HG03558 (cell line): Measurements from ENCODE around the gene ALDH16A1.
A peak's percentile ranks its signal among the peaks of the same experiment; 100 is the strongest.

Experiments
- ATAC-seq: cut with Tn5 transposase; IDR thresholded peaks from one replicate; pipeline ENCODE4 v1.9.1; 2021; ENCODE audit warnings: moderate number of reproducible peaks; ENCODE audit not compliant: unreplicated experiment; ENCODE audit errors: extremely low read depth

The ALDH16A1 gene

DNA sequence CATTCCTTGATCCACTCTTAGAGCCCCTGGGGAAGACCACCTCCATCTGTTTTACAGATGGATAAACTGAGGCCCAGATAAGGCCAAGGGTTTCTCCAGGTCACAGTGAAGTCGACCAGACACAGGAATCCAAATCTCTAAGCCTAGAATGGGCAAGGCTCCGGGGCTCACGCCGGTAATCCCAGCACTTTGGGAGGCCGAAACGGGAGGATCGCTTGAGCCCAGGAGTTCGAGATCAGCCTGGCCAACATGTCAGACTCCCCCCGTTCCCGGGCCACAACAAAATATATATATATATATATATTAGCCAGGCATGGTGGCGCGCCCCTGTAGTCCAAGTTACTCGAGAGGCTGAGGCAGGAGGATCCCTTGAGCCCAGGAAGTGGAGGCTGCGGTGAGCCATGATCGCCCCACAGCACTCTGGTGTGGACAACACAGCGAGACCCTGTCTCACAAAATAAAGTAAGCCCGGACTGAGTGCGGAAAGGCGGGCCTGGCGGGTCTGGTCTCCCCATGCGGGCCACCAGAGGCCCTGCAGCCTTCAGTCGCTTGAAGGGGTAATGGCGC lies 33.8 kb downstream of the ALDH16A1 start:
- ATAC-seq, result no peak

DNA sequence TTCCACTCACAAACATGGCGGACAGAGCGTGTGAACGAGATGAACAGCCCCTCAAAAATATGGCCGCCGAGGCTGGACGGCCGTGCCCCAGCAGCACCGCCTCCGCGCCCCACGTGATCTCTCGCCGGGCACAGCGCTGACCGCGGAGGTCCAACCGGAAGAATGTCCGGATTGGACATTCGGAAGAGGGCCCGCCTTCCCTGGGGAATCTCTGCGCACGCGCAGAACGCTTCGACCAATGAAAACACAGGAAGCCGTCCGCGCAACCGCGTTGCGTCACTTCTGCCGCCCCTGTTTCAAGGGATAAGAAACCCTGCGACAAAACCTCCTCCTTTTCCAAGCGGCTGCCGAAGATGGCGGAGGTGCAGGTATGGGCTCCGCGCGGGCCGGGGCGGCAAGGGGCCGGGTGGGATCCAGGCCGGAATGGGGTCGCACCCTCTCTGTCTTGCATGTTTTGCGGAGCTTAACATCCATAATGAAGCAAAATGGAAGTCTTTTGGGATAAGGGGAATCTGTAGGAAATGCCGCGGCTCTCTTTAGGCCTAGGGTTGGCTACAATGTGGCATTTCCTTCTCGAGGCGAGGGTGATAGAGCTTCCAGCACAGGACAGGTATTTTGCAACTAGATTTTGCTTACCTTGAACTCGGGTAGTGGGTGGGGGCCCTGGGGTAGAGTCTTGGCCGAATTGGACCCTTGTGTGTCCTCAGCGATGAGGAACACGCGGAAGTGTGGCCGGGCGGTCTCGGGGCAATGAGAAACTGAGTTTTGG lies 34.4 kb downstream of the ALDH16A1 start, which contains the start of gene RPL13A:
Gene RPL13A (plus strand): TSS at position 332 of the 769 bp plus-strand sequence. CDS start 22 bp downstream, at position 354.
- ATAC-seq, result peak; percentile 69

DNA sequence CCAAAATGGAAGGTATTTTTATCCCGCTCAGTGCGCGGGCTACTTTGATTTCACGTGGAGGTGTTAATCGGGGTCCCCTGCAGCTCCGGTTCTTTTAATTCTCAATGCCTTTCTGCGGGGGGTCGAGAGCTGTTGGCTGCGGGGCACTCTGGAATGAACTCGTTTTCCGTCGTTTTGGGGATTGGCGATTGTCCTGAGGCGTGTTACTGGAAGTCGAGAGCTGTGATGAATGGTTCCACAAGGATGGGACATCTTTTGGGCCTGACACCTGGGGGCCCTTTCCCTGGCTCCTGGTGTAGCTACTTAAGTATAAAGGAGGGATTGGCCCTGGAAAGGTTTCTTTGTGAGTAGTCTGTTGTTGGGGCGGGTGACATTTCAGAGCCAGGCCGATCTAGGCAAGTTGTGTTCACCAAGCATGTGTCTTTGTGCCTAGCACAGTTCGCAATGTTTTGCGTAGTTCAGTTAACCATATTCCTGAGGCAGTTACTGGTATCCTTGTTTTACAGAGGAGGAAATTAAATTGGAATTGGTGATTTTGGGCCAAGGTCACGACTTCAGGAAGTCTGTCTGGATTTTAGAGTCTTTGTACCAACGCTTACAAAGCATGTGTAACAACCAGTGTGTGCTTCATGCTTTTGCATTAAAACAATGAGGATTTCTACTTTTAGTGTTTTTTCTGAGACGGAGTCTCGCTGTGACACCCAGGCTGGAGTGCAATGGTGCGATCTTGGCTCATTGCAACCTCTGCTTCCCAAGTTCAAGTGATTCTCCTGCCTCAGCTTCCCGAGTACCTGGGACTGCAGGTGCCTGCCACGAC lies 35.2 kb downstream of the ALDH16A1 start:
- no peak for ATAC-seq

DNA sequence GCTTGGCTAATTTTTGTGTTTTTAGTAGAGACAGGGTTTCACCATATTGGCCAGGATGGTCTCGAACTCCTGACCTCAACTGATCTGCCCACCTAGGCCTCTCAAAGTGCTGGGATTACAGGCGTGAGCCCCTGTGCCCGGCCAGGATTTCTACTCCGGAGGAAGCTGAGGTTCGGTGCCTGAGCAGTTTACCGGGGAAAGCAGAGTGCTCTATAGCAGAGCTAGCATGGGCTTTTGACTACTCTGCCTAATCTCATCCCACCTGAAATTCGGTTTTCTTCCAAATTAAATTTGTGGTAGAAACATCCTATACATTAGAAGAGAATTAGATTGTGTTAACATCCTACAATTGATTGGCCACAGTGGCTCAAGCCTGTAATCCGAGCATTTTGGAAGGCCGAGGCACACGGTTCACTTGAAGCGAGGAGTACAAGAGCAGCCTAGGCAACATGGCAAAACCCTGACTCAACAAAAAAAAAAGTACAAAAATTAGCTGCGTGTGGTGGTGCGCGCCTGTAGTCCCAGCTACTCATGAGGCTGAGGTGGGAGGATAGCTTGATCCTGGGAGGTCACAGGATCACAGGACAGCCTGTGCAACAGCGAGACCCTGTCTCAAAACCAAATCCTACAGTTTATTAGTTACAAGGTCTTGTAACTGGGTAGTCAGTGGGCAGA lies 36.0 kb downstream of the ALDH16A1 start:
- no peak for ATAC-seq

DNA sequence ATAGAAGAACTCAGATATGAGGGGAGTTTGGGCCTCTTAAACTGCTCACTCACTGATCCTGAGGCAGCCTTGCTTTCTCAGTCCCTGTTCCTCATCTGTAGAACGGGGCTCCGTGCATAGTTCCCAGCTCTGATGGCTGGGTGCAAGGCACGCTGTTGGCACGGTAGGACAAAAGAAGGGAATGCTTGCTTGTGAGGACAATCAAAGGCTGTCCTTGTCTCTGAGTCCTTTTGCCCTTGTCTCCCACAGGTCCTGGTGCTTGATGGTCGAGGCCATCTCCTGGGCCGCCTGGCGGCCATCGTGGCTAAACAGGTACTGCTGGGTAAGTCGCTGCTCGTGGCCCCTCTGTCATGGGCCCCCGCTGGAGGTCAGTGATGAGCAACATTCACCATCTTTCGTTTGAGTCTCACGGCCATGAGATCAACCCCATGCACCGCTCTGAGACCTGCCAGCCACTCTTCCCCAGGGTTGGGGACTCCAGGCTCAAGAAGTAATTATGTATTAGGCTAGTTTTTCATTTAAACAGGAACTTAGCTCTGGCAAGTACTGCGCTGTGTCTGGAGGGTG lies 36.7 kb downstream of the ALDH16A1 start:
- ATAC-seq, result no peak

DNA sequence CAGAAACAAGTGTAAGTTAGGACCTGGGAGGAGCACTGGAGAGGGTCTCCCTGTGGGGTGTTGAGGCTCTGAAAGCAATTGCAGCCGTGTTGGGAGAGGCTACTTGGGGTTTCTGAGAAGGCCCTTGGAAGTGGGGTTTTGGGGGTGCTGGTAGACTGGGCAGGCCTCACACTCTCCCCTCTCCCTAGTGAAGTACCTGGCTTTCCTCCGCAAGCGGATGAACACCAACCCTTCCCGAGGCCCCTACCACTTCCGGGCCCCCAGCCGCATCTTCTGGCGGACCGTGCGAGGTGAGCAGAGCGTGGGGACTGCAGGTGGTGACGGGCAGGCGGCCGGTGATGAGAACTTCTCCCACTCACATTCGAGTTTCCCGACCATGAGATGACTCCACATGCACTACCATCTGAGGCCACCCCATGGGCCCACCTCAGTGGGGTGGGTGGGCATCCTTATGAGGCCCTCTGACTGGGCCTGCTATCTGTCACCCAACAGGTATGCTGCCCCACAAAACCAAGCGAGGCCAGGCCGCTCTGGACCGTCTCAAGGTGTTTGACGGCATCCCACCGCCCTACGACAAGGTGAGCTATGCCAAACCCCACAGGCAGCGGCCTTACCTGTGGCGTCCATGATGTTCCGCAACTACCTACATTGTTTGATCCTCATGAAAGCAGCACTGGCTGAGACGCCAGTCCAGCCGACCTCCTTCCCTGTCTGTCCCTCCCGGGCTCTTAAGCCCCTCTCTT lies 37.4 kb downstream of the ALDH16A1 start:
- no peak for ATAC-seq

DNA sequence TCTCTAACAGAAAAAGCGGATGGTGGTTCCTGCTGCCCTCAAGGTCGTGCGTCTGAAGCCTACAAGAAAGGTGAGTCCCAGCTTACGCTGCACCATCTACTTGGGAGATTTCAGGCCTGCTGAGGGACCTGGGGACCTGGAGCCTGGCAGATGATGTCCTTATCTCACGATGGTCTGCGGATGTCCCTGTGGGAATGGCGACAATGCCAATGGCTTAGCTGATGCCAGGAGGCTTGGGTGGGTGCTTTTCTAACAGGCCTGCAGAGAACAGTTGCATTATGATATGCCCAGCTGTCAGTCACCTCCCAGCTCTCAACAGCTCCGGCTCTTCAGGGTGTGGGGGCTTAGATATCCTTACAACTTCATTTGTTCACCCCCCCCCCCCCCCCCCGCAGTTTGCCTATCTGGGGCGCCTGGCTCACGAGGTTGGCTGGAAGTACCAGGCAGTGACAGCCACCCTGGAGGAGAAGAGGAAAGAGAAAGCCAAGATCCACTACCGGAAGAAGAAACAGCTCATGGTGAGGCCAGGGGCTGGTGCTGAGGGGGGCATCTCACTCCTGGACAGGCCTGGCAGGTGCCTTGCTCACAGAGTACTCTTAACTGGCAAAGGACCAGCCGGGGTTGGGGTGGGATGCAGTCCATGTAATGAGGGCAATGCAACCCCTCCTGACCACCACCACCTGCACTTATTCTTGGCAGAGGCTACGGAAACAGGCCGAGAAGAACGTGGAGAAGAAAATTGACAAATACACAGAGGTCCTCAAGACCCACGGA lies 38.2 kb downstream of the ALDH16A1 start:
- ATAC-seq, result no peak

DNA sequence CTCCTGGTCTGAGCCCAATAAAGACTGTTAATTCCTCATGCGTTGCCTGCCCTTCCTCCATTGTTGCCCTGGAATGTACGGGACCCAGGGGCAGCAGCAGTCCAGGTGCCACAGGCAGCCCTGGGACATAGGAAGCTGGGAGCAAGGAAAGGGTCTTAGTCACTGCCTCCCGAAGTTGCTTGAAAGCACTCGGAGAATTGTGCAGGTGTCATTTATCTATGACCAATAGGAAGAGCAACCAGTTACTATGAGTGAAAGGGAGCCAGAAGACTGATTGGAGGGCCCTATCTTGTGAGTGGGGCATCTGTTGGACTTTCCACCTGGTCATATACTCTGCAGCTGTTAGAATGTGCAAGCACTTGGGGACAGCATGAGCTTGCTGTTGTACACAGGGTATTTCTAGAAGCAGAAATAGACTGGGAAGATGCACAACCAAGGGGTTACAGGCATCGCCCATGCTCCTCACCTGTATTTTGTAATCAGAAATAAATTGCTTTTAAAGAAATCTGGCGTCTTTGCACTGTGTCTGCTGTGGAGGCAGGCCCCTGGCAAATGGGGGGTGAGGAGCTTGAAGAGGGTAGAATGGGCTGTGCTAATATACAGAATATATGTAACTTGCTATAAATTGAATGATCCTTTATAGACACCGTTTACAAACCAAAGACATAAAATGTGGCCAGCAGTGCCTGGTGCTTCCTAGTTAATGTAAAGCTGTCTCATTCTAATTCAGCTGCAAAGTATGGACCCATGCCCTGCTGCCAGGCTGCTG lies 39.0 kb downstream of the ALDH16A1 start:
- no peak for ATAC-seq

DNA sequence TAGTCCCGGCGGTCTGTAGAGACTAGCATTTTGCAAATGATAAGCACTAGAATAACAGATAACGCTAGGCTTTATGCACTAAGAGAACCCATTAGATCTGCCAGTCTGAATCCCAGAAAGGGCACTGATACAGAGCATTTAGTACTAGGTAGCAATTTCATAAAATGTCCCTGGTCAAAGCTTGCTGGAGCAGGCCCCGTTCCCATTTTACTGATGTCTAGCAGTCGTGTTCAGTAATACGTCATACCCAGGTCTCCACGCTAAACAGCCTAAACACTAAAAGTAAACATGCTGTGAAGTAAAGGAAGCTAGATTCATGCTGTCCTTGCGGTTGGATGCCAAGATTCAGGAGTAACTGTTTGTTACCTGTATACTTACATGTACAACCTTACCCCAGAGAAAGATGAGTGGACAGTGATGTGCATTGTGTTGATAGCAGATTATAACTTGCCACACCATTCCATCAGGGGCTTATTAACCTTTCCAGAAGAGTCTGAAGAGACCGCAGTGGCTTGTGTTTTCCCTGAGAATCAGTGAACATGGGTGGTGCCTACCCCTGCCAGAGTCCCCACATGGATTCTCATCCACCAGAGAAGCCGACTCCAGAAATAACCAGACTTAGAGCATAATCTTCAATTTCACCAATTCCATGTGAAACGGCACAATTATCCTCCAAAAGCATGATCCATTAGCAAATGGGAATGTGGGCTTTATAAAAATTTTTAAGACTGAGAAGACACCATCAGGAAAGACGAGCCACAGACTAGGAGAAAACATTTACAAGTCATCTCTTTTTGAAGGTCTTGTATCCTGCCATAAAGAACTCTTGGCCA lies 39.8 kb downstream of the ALDH16A1 start:
- no peak for ATAC-seq

DNA sequence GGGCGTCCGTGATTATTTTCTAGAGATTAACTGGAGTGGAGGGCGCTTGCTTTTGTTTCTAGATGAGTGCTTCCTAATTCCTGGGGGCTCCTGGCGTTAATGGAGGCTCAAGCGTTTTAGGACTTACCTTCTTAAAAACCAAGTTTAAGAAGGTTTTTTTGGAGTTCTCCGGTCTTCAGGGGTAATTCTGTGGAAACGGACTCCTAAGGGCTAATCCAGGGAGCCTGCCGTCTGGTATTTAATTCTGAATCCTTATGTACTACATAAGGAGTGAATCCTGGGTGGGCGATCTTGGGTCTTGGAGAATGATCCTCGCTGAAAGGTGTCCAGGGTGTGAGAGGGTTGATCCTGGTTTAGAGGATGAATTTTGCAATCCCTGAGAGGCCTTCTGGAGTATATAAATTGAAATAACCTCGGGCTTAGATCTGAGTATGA lies 43.6 kb downstream of the ALDH16A1 start:
- no peak for ATAC-seq

DNA sequence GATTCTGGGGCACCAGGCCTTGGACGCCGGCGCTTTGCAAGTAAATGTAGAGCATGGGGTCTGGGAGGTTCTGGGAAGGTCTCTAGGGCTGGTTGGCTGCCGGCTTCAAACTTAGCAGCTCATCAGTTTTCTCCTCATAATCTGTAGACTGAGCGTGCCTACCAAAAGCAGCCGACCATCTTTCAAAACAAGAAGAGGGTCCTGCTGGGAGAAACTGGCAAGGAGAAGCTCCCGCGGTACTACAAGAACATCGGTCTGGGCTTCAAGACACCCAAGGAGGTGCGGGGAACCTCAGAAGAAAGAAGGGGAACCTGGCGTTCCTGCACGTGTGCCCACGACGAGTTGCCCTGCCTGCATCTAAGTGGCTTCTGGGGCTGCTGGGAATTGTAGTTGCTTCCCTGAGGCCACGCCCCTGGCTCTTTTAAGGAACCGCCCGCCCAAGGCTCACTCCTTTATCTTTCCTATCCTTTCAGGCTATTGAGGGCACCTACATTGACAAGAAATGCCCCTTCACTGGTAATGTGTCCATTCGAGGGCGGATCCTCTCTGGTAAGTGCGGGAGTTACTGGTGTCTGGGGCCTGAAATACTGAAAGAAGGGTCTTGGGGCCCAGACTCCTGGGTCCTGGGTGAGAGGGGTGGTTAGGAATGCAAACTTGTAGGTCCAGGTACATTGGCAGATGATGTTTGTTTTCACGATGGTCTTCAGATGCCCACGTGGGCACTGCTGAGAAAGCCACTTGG lies 44.2 kb downstream of the ALDH16A1 start:
- no peak for ATAC-seq

DNA sequence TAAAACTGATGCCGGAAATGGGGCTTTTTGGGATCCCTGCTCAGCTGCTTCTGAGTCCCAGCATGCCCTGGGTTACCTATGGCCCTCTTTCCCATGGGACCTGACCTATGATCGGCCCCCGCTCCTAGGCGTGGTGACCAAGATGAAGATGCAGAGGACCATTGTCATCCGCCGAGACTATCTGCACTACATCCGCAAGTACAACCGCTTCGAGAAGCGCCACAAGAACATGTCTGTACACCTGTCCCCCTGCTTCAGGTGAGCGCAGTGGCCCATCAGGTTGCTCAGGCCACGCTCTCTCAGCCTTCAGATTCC lies 44.7 kb downstream of the ALDH16A1 start:
- no peak for ATAC-seq

DNA sequence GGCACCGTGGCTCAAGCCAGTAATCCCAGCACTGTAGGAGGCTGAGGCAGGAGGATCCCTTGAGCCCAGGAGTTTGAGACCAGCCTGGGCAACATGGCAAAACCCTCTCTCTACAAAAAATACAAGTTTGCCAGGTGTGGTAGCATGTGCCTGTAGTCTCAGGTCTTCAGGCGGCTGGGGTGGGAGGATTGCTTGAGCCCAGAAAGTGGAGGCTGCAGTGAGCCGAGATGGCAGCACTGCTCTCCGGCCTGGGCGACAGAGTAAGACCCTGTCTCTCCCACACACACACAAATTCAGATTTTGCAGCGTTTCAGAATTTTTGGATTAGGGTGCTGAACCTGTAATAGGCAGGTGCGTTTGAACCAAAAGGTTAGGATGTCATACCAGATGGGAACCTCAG lies 45.5 kb downstream of the ALDH16A1 start:
- no peak for ATAC-seq

DNA sequence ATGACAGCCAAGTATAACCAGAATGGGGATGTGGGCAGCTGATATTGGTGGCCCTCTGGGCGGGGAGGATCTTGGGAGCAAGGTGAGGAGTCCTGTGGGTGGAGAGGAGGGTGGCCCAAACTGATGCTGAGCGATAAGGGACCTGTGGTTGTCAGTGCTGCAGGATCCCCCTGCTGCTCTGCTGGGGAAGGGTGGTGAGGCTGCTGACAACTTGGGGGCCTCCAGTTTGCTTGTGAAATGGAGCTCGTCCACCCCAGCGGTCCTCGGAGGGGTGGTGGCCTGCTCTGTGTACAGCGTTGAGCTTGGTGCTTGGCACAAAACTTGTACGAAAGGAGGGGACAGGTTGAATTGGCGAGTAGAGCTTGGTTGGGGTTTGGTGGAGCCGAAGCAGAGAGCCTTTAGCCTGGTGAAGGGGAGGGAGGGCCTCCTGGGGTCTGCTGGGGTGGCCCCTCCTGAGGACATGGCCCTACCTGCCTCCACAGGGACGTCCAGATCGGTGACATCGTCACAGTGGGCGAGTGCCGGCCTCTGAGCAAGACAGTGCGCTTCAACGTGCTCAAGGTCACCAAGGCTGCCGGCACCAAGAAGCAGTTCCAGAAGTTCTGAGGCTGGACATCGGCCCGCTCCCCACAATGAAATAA lies 46.1 kb downstream of the ALDH16A1 start:
- no peak for ATAC-seq

DNA sequence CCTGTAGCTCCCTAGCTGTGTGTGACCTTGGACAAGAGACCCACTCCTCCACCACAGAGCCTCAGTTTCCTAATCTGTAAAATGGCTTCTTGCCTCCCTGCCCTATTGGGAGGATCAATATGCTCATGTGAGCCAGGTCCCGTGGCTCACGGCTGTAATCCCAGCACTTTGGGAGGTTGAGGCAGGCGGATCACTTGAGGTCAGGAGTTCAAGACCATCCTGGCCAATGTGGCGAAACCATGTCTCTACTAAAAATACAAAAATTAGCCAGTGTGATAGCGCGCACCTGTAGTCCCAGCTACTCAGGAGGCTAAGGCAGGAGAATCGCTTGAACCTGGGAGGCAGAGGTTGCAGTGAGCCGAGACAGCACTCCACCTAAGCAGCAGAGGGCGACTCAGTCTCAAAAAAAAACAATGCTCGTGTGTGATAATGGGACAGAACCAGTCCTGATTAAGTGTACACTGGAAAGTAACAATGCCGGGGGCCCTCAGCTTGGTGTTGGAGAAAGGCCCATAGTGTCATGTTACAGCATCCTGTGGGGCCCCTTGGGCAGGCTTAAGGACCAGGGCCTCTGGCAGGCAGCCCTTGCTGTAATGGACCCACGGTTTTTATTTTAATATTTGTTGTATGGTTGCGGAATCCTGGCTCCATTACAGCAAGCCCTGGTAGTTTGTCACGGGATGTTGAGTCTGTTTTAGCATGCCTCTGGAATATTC lies 50.0 kb downstream of the ALDH16A1 start:
- ATAC-seq, result no peak

DNA sequence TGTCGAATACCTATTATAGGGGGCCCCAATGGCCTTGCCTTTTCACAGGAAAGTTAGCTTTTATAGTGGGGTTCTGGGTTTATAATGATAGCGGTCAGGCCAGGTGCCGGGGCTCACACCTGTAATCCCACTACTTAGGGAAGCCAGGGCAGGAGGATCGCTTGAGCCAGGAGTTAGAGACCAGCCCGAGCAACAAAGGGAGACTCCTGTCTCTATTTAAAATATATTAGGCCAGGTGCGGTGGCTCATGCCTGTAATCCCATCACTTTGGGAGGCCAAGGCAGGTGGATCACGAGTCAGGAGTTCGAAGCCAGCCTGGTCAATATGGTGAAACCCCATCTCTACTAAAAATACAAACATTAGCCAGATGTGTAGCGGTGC lies 50.5 kb downstream of the ALDH16A1 start:
- no peak for ATAC-seq
